CD14-positive monocyte (primary cell): Measurements from ENCODE around the gene ZNF248. TPM values are rescaled to one million over a fixed set of nuclear protein-coding genes. Genes with fewer than 3 reads are reported as not detected.

ENCODE experiments used
- DNase-seq, 3 donors: peaks; one replicate each; pipeline ENCODE4 v3.0.0-alpha.2; 2011 to 2022
- H2AFZ ChIP-seq: 2 replicates; pipeline ENCODE4 v1.6.0; 2012; ENCODE audit warnings: mild to moderate bottlenecking, low read depth, low read length, inconsistent platforms; ENCODE audit not compliant: insufficient read depth, poor library complexity, severe bottlenecking
- H3K27ac ChIP-seq, 2 donors: 1 replicate in 1 of 2; 2 replicates in 1 of 2; pipeline ENCODE4 v1.5.1; 2012 to 2013; ENCODE audit warnings: low read length in 2 of 2, control low read depth in 1 of 2, inconsistent platforms in 1 of 2, low read depth in 1 of 2, mild to moderate bottlenecking in 1 of 2
- H3K27me3 ChIP-seq, 2 donors: one replicate each; pipeline versions ENCODE4 v1.6.0 to v1.6.1; 2011 to 2013; ENCODE audit warnings: low read length in 2 of 2; ENCODE audit not compliant: control insufficient read depth in 2 of 2, insufficient read depth in 2 of 2
- H3K36me3 ChIP-seq, 2 donors: replicated peaks in 1 of 2; 1 replicate in 1 of 2; 2 replicates in 1 of 2; pipeline versions ENCODE4 v1.5.1 to v1.6.1; 2012 to 2013; ENCODE audit warnings: low read length in 2 of 2, control low read depth in 1 of 2, inconsistent platforms in 1 of 2, mild to moderate bottlenecking in 1 of 2; ENCODE audit not compliant: insufficient read depth in 2 of 2, control insufficient read depth in 1 of 2
- H3K4me1 ChIP-seq, 2 donors: 1 replicate in 1 of 2; 2 replicates in 1 of 2; pipeline versions ENCODE4 v1.5.1 to v1.6.1; 2012 to 2013; ENCODE audit warnings: low read length in 2 of 2, control low read depth in 1 of 2, inconsistent platforms in 1 of 2, mild to moderate bottlenecking in 1 of 2, moderate library complexity in 1 of 2; ENCODE audit not compliant: insufficient read depth in 2 of 2, control insufficient read depth in 1 of 2
- H3K4me2 ChIP-seq: replicated peaks from 2 replicates; pipeline ENCODE3; 2012; ENCODE audit warnings: low read length, moderate library complexity, mild to moderate bottlenecking; ENCODE audit not compliant: poor library complexity, severe bottlenecking; ENCODE audit errors: extremely low read depth
- H3K4me3 ChIP-seq, 3 experiments: fragments of 200-600 bp in 1 of 3; sonication (generic) in 1 of 3; replicated peaks in 1 of 3; 1 replicate in 2 of 3; 2 replicates in 1 of 3; pipeline ENCODE4 v1.5.1; 2011 to 2013; ENCODE audit warnings: low read length in 3 of 3, mild to moderate bottlenecking in 3 of 3, control low read depth in 2 of 3, low read depth in 2 of 3, inconsistent platforms in 1 of 3, moderate library complexity in 1 of 3
- H3K79me2 ChIP-seq: 2 replicates; pipeline ENCODE4 v1.6.0; 2012; ENCODE audit warnings: mild to moderate bottlenecking, control low read depth, inconsistent platforms, low read length, moderate library complexity; ENCODE audit not compliant: insufficient read depth
- H3K9ac ChIP-seq: 2 replicates; pipeline ENCODE4 v1.6.0; 2017; ENCODE audit warnings: low read length, mild to moderate bottlenecking; ENCODE audit not compliant: insufficient read depth, poor library complexity, severe bottlenecking
- H3K9me3 ChIP-seq, 2 donors: replicated peaks in 1 of 2; 1 replicate in 1 of 2; 2 replicates in 1 of 2; pipeline versions ENCODE4 v1.5.1 to v1.6.1; 2012 to 2013; ENCODE audit warnings: low read length in 2 of 2, control low read depth in 1 of 2; ENCODE audit not compliant: control insufficient read depth in 1 of 2, insufficient read depth in 1 of 2
- H4K20me1 ChIP-seq: 2 replicates; pipeline ENCODE4 v1.6.0; 2012; ENCODE audit warnings: mild to moderate bottlenecking, low read length, control low read depth, moderate library complexity; ENCODE audit not compliant: insufficient read depth
- H3K27ac Mint-ChIP-seq, 7 donors: one replicate each; pipeline ENCODE4 v1.8.0; 2020; ENCODE audit warnings: mild to moderate bottlenecking in 7 of 7, mixed read lengths in 7 of 7, moderate library complexity in 6 of 7, inconsistent platforms in 2 of 7
- H3K27me3 Mint-ChIP-seq, 3 donors: one replicate each; pipeline ENCODE4 v1.8.0; 2021 to 2022; ENCODE audit warnings: low read depth in 3 of 3, mild to moderate bottlenecking in 3 of 3, mixed read lengths in 3 of 3, moderate library complexity in 3 of 3, inconsistent platforms in 1 of 3
- H3K36me3 Mint-ChIP-seq, 2 donors: one replicate each; pipeline ENCODE4 v1.8.0; 2020; ENCODE audit warnings: mixed read lengths in 2 of 2, inconsistent platforms in 1 of 2, mild to moderate bottlenecking in 1 of 2
- H3K4me1 Mint-ChIP-seq: one replicate; pipeline ENCODE4 v1.8.0; 2020; ENCODE audit warnings: mild to moderate bottlenecking, mixed read lengths
- H3K4me3 Mint-ChIP-seq, 2 donors: one replicate each; pipeline ENCODE4 v1.8.0; 2020; ENCODE audit warnings: mild to moderate bottlenecking in 2 of 2, mixed read lengths in 2 of 2, moderate library complexity in 1 of 2
- H3K9me3 Mint-ChIP-seq, 7 donors: one replicate each; pipeline ENCODE4 v1.8.0; 2020 to 2022; ENCODE audit warnings: mixed read lengths in 7 of 7, mild to moderate bottlenecking in 6 of 7, moderate library complexity in 6 of 7, inconsistent platforms in 2 of 7
- WGBS: methylation state at CpG from one replicate; pipeline ENCODE4 v1.1.5; 2013; ENCODE audit warnings: missing lambda C conversion rate; ENCODE audit not compliant: insufficient coverage; 5-methylcytosine and 5-hydroxymethylcytosine counted together
- intact Hi-C, 2 donors: fragments of 100-400 bp; cut with micrococcal nuclease; formaldehyde crosslinking; loops; one replicate each; pipeline versions ENCODE4 v1.15.0 to v1.15.1; 2023
- polyA plus RNA-seq, 3 donors: library from polyadenylated mRNA; depleted of rRNA in 1 of 3; unstranded in 2 of 3; stranded (reverse) in 1 of 3; fragments of 300-500 nt in 2 of 3; fragments of >200 nt in 1 of 3; fragmentation: Illumina TruSeq in 2 of 3; gene quantifications; 1 replicate in 2 of 3; 2 replicates in 1 of 3; pipeline ENCODE4 v1.2.3, GENCODE V29; 2012 to 2021
- TF ChIP-seq, protein P1 (sequence below): fragments of 200-600 bp; IDR thresholded peaks from one replicate; pipeline ENCODE4 v1.8.0; 2022; ENCODE audit warnings: antibody characterized with exemption, mild to moderate bottlenecking

The ZNF248 gene
- polyA plus RNA-seq, 3 donors = 0.44 to 2.2 (median 0.94) TPM

- no peak overlapping the region for H3K4me3 Mint-ChIP-seq
- WGBS = 100% methylated on average over 1 of the region's 1 CpG
- peaks cover 6 to 39% of the 10 kb centered on the region in 2 donors for H3K36me3 ChIP-seq
Measured at GRCh38 chr10:37826806-37827205, 30.6 kb downstream of the ZNF248 start.

DNA sequence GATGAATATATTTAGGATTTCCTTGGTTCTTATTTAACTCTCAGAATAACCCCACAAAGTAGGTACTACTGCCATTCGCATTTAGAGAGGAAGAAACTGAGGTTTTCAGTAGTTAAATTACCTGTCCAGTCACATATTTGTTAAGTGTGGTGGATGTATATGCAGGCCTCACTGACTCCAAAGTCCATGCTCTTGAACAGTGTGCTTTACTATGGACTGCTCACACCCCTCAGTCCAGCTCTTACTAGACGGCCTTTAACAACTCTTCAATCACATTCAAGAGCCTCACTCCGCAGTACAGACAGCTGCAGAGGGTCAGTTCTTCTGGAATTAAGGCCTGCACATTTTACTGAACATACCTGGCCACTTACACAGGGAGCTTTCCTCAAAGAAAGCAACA, 36.2 kb downstream of the ZNF248 start:
- no peak overlapping the region for H3K4me3 Mint-ChIP-seq
- H3K9ac ChIP-seq = no peak overlapping the region
- intact Hi-C loops = no loop called here
- H3K4me3 ChIP-seq = no peak overlapping the region
- H4K20me1 ChIP-seq = no peaks in the 10 kb centered on the region
- no peak overlapping the region for H3K27ac Mint-ChIP-seq
- H3K27ac ChIP-seq = no peak overlapping the region
- peaks cover 0 to 6% (median 3%) of the 10 kb centered on the region in 3 donors for H3K27me3 Mint-ChIP-seq
- peaks cover 0 to 5% of the 10 kb centered on the region in 2 donors for H3K36me3 Mint-ChIP-seq
- H3K27me3 ChIP-seq = no peaks in the 10 kb centered on the region
- WGBS = 96% methylated on average over 2 of the region's 3 CpGs
- H2AFZ ChIP-seq = no peak overlapping the region
- H3K9me3 ChIP-seq = peaks cover 60 to 70% of the 10 kb centered on the region in 2 donors
- H3K79me2 ChIP-seq = no peaks in the 10 kb centered on the region
- H3K9me3 Mint-ChIP-seq = peaks cover 21 to 61% (median 52%) of the 10 kb centered on the region in 7 donors
- DNase-seq = no peak
- H3K4me1 Mint-ChIP-seq = no peaks in the 10 kb centered on the region
- TF ChIP-seq, protein P1, sequence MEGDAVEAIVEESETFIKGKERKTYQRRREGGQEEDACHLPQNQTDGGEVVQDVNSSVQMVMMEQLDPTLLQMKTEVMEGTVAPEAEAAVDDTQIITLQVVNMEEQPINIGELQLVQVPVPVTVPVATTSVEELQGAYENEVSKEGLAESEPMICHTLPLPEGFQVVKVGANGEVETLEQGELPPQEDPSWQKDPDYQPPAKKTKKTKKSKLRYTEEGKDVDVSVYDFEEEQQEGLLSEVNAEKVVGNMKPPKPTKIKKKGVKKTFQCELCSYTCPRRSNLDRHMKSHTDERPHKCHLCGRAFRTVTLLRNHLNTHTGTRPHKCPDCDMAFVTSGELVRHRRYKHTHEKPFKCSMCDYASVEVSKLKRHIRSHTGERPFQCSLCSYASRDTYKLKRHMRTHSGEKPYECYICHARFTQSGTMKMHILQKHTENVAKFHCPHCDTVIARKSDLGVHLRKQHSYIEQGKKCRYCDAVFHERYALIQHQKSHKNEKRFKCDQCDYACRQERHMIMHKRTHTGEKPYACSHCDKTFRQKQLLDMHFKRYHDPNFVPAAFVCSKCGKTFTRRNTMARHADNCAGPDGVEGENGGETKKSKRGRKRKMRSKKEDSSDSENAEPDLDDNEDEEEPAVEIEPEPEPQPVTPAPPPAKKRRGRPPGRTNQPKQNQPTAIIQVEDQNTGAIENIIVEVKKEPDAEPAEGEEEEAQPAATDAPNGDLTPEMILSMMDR = no peak
- no peak overlapping the region for H3K4me2 ChIP-seq
- H3K4me1 ChIP-seq = no peaks in the 10 kb centered on the region
- H3K36me3 ChIP-seq = no peaks in the 10 kb centered on the region

More at GRCh38 chr10:37826806-37827205, 30.6 kb downstream of the ZNF248 start:
- no peaks in the 10 kb centered on the region for H3K4me1 Mint-ChIP-seq
- H4K20me1 ChIP-seq = no peaks in the 10 kb centered on the region
- no peaks in the 10 kb centered on the region for H3K79me2 ChIP-seq
- H3K4me2 ChIP-seq = no peak overlapping the region
- no peak for DNase-seq
- H3K27me3 Mint-ChIP-seq = peaks cover 0 to 4% (median 0%) of the 10 kb centered on the region in 3 donors
- no peak overlapping the region for H3K4me3 ChIP-seq
- no peak overlapping the region for H3K27ac ChIP-seq
- H3K36me3 Mint-ChIP-seq = peaks cover 16 to 41% of the 10 kb centered on the region in 2 donors
- H3K9me3 ChIP-seq = peaks cover 39 to 76% of the 10 kb centered on the region in 2 donors
- TF ChIP-seq, protein P1 = no peak
- no peak overlapping the region for H3K9ac ChIP-seq
- H3K27me3 ChIP-seq = no peaks in the 10 kb centered on the region
- H2AFZ ChIP-seq = no peak overlapping the region
- H3K9me3 Mint-ChIP-seq = peaks cover 26 to 60% (median 44%) of the 10 kb centered on the region in 7 donors
- H3K27ac Mint-ChIP-seq = no peak overlapping the region
- intact Hi-C loops = no loop called here
- no peaks in the 10 kb centered on the region for H3K4me1 ChIP-seq
